C1 segment of cervical spinal cord (tissue), 14 donors: ENCODE measurements around the gene CMC1.
"Not testable (repeated sequence)": the region's sequence is repeated elsewhere in the genome, so short reads cannot be mapped to it uniquely, and the experiment has no call there.

Experiments
- DNase-seq, 14 donors: peaks; one replicate each; lab custom pipeline; 2025; lab: John Stamatoyannopoulos, UW

CMC1 gene, protein sequence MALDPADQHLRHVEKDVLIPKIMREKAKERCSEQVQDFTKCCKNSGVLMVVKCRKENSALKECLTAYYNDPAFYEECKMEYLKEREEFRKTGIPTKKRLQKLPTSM

DNA sequence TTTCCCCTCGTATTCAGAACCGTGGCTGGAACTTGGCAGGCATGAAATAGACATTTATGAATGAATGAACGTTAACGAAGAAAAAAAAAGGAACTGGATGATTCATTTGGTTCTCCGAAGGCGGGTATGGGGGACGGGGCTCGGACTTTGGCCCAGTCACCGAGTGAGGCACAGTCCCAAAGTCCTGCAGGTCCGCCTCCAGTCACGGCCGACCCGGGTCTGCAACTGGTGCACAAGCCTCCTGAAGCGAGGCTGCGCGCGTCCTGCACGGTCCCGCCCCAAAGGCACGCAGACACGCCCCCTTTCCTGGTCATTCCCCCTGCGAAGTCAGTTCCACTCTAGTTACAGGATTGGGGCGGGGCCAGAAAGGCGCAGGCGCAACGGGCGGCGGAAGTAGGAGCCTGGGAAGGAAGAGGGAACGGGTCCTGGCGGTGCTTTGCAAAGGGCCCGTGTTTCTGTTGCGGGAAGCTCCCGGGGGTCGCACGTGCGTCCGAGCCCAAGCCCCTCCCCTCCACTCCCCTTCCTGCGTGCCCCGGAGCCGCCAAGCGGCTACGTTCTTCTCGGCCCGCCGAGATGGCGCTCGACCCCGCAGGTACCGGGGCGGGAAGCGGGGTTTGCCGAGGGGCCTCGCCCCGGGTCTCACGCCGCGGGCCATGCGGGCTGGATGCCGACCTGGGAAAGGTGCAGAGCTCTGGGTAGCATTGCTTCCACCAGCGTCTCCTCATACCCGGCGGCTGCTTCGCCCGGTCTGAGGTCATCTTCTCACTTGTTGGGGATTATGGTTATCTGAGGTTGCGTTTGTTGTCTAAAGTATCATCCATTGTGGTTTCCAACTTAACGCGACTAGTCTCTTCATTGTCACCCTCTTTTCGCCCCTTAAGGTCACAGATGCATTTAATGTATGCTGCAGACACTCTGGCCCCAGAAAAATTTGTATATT lies at the start of gene CMC1:
TSS of gene CMC1 (plus strand) at position 399 of the 940 bp plus-strand sequence. CDS start at position 574, 175 bp downstream.
- DNase-seq = peak; percentile 78 to 98 (median 92)

GRCh38 chr3:28198161-28198560 lies 43.3 kb upstream of the CMC1 start:
- no peak for DNase-seq

GRCh38 chr3:28198974-28199373 lies 42.4 kb upstream of the CMC1 start:
- DNase-seq = no peak

DNA sequence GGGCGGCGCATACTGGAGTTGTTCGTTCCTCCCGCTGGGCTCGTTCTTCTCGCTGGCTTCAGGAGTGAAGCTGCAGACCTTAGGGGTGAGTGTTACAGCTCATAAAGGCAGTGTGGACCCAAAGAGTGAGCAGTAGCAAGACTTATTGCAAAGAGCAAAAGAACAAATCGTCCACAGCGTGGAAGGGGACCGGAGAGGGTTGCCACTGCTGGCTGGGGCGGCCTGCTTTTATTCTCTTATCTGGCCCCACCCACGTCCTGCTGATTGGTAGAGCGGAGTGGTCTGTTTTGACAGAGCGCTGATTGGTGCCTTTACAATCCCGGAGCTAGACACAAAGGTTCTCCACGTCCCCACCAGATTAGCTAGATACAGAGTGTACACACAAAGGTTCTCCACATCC lies 41.8 kb upstream of the CMC1 start:
- not testable (repeated sequence) for DNase-seq

- not testable (repeated sequence) for DNase-seq
Observed at GRCh38 chr3:28200366-28200848, 41.0 kb upstream of the CMC1 start.

GRCh38 chr3:28206479-28206878 lies 34.9 kb upstream of the CMC1 start:
- no peak for DNase-seq

GRCh38 chr3:28207000-28207733 lies 34.3 kb upstream of the CMC1 start:
- DNase-seq = no peak

GRCh38 chr3:28210968-28211713 lies 30.3 kb upstream of the CMC1 start:
- no peak for DNase-seq

- no peak for DNase-seq
Observed at GRCh38 chr3:28212681-28213080, 28.7 kb upstream of the CMC1 start.

- no peak for DNase-seq
Observed at GRCh38 chr3:28215407-28215806, 26.0 kb upstream of the CMC1 start.

DNA sequence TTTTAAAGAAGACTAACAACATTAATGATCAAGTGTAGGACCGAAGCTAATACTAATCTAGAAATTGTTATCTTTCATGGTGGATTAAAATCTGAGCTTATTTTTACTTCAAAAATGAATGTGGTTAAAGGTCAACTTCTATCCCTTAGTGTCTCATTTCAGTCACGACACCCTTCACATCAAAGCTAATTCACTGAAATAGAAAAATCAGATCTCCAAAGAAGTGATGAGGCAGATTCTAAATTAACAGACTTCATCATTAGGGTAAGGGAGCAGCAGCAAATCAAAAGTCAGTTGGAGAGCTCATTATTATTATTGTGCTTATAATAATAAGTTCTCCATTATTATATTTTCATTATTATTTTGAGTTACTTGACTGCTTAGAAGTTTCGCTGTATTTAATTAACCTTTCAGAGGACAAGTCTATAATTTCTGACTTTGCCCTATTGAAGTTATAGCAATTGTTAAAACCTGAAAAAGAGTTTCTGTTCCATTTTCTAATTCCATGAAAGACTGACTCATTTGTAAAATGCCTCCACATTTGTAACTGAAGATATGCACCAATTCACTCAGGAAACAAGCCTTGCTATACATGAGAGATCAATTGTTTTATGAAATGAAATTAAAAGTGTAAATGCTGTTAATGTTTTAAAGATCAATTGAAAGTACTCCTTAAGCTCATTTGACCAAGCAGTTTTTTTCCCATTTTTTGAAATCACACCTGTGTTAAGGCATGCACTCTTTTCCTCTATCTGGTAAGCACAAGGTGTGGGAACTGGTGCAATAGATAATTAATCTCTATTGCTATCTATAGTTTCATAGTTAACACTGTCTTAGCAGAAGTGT lies 23.1 kb upstream of the CMC1 start:
- DNase-seq = no peak

- DNase-seq = no peak
Observed at GRCh38 chr3:28218917-28219198, 22.6 kb upstream of the CMC1 start.

GRCh38 chr3:28224430-28224829 lies 17.0 kb upstream of the CMC1 start:
- no peak for DNase-seq

- DNase-seq = no peak
Observed at GRCh38 chr3:28226020-28226419, 15.4 kb upstream of the CMC1 start.

DNA sequence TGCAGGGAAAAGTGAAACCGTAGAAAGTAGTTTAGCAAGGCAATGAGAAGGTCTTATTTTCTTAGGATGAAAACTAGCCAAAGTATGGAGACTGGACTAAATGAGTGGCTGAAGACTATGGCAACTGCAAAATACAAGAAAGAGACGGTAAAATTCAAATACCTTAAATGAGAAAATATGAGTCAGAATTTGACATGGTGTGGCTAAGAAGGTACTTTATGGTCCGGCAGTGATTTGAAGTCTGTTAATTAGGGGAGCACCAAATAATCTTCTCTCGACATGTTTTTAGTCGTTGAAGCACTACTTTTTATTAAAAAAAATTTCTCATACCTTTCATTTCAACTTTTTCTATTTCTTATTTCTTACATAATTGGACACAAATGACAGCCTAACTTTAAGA lies 12.8 kb upstream of the CMC1 start:
- no peak for DNase-seq

- DNase-seq = no peak
Observed at GRCh38 chr3:28232659-28233058, 8.8 kb upstream of the CMC1 start.

DNA sequence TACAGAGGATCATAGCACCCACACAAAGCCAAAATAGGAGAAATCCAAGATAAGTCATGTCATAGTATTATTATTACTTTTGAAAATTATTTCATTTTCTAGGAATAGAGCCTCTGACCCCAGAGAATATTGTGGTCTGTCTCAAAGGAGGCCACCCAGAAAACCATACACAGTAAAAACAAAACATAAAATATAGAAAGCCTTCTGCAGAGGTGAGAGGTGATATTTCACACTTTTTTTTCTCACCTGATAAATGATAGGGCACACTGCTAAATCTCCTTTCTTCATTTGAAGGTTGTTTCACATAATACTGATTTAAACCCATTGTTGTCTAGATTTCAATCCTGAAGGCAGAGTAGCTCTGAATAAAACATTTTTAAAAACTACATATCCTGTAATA lies 7.0 kb upstream of the CMC1 start:
- no peak for DNase-seq

GRCh38 chr3:28239108-28239507 lies 2.3 kb upstream of the CMC1 start:
- DNase-seq = no peak

GRCh38 chr3:28240441-28240840 lies 978 bp upstream of the CMC1 start:
- DNase-seq = peak in 3 of 14 donors; percentile 1 to 56 (median 4)

DNA sequence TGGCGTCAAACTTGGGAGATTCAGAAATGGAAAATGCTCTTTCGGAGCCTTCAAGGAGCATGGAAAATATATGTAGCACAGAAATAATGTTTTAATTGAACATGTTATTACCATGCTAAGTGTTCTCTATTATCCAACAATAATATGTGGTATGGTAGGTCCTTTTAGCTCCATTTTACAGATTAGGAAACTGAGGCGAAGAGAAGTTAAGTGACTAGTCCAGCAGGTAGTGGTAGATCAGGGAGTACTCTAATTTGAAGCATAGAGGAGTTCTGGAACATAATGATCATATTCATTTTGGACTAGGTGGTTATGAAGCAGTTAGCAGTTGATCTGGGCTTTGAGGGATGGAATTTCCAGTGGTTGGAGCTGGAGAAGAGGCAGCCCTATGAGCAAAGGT lies 1.1 kb downstream of the CMC1 start:
- no peak for DNase-seq
